Measurements from ENCODE around the gene DEFB119.
"Not testable (repeated sequence)": the region's sequence is repeated elsewhere in the genome, so short reads cannot be mapped to it uniquely, and the experiment has no call there.

The DEFB119 gene

GRCh38 chr20:31410011-31410410 is 19.6 kb upstream of the DEFB119 start:
- DNase-seq (ENCODE audit: low read depth): no peak
- H3K4me3 ChIP-seq (ENCODE audit: low read depth, low read length): no peak overlapping the region
- no peak for TF ChIP-seq CTCF (IDR thresholded peaks at IDR 0.05; ENCODE audit: low read depth, low read length, missing control alignments)

GRCh38 chr20:31406115-31406514 is 15.7 kb upstream of the DEFB119 start, which contains the start of gene DEFB121:
Gene DEFB121 (minus strand): TSS chr20:31406215. CDS start chr20:31406152, 63 bp downstream.
- no peak for DNase-seq (ENCODE audit: low read depth)
- H3K4me3 ChIP-seq (ENCODE audit: low read depth, low read length): no peak within 1 kb of the TSS
- TF ChIP-seq CTCF (IDR thresholded peaks at IDR 0.05; ENCODE audit: low read depth, low read length, missing control alignments): no peak

- DNase-seq (ENCODE audit: low read depth): no peak
- no peak for TF ChIP-seq CTCF (IDR thresholded peaks at IDR 0.05; ENCODE audit: low read depth, low read length, missing control alignments)
- no peak overlapping the region for H3K4me3 ChIP-seq (ENCODE audit: low read depth, low read length)
Measured at GRCh38 chr20:31403886-31404285, 13.5 kb upstream of the DEFB119 start.

- no peak for DNase-seq (ENCODE audit: low read depth)
- H3K4me3 ChIP-seq (ENCODE audit: low read depth, low read length): no peak overlapping the region
- no peak for TF ChIP-seq CTCF (IDR thresholded peaks at IDR 0.05; ENCODE audit: low read depth, low read length, missing control alignments)
Measured at GRCh38 chr20:31394900-31395299, 4.5 kb upstream of the DEFB119 start.

- DNase-seq (ENCODE audit: low read depth): no peak
- no peak overlapping the region for H3K4me3 ChIP-seq (ENCODE audit: low read depth, low read length)
- TF ChIP-seq CTCF (IDR thresholded peaks at IDR 0.05; ENCODE audit: low read depth, low read length, missing control alignments): no peak
Measured at GRCh38 chr20:31392836-31393235, 2.4 kb upstream of the DEFB119 start.

DNA sequence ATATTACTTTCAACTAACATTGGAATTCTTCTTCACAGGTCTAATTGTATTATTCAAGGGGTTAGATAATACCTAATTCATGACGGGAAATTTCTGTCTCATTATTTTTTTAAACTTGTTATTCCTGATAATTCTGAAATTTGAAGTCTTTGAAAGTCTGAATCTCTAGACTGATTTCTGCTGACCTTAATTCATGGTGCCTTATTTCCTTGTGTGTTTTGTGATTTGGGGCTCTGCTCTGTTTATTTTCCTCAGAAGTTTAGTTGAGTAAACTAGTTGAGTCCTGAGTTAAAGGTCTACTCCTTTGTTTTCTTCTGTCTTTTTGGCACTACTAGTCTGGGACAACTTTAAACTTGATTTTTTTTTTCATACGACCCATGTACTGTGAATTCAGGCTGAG is 16.0 kb downstream of the DEFB119 start:
- no peak for TF ChIP-seq CTCF (IDR thresholded peaks at IDR 0.05; ENCODE audit: low read depth, low read length, missing control alignments)
- no peak for DNase-seq (ENCODE audit: low read depth)
- H3K4me3 ChIP-seq (ENCODE audit: low read depth, low read length): no peak overlapping the region

DNA sequence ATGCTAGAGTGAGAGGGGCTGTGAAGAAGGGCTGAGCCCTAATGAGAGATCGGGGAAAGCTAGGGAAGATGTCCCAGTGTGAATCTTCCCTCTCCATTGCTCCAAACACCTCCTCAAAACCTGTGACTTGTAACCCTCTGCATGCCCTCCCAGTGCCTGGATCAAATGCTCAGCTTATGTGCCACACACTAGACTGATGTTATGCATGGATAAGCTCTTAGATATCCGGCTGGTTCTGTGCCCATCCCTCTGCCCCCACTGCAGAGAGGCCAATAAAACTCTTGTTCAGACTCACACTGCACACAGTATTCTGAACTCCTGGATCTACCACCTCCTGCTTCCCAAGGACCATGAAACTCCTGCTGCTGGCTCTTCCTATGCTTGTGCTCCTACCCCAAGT is 22.1 kb downstream of the DEFB119 start, which contains the start of gene DEFB118:
Gene DEFB118, plus strand, starts transcription at position 301 of the 400 bp plus-strand sequence. Its CDS starts 50 bp downstream, at position 351.
- no peak for DNase-seq (ENCODE audit: low read depth)
- H3K4me3 ChIP-seq (ENCODE audit: low read depth, low read length): no peak within 1 kb of the TSS
- no peak for TF ChIP-seq CTCF (IDR thresholded peaks at IDR 0.05; ENCODE audit: low read depth, low read length, missing control alignments)

DNA sequence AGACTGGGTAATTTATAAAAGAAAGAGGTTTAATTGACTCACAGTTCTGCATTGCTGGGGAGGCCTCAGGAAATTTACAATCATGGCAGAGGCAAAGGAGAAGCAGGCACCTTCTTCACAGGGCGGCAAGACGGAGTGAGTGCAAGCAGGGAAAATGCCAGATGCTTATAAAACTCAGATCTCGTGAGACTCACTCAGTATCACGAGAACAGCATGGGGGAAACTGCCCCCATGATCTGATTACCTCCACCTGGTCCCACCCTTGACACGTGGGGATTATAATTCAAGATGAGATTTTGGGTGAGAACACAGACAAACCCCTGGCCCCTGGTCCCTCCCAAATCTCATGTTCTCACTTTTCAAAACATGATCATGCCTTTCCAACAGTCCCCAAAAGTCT is 26.1 kb downstream of the DEFB119 start:
- DNase-seq (ENCODE audit: low read depth); H3K4me3 ChIP-seq (ENCODE audit: low read depth, low read length): not testable (repeated sequence)

Measured in GM12864 (cell line).